GM19023 (cell line): ENCODE measurements around the gene SLC38A2.

Experiments used
- ATAC-seq: cut with Tn5 transposase; IDR thresholded peaks from one replicate; pipeline ENCODE4 v1.9.1; 2021; ENCODE audit warnings: mild to moderate bottlenecking, moderate library complexity; ENCODE audit not compliant: unreplicated experiment

SLC38A2 gene

GRCh38 chr12:46395388-46395787, 22.8 kb upstream of the SLC38A2 start:
- no peak for ATAC-seq

DNA sequence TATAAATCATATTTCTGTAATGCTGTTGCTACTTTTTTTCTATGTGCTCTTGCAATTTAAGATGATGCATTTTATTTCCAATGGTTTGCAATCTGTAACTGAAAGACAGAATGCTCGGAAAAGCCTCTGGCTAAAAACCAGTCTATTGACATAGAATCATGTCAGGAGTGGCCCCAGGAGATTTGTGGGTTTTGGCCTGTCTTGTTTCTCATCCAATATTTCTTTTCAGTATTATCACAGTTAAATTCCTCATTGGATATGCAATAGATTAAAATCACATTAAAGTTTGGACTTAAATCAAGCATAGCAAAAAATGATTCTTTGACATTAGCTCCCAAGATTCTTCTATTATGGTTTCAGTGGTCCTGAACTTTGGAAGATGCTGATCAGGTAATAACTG, 19.1 kb upstream of the SLC38A2 start:
- no peak for ATAC-seq

- ATAC-seq = no peak
Measured at GRCh38 chr12:46390881-46391280, 18.3 kb upstream of the SLC38A2 start.

- ATAC-seq = no peak
Measured at GRCh38 chr12:46390304-46390703, 17.7 kb upstream of the SLC38A2 start.

DNA sequence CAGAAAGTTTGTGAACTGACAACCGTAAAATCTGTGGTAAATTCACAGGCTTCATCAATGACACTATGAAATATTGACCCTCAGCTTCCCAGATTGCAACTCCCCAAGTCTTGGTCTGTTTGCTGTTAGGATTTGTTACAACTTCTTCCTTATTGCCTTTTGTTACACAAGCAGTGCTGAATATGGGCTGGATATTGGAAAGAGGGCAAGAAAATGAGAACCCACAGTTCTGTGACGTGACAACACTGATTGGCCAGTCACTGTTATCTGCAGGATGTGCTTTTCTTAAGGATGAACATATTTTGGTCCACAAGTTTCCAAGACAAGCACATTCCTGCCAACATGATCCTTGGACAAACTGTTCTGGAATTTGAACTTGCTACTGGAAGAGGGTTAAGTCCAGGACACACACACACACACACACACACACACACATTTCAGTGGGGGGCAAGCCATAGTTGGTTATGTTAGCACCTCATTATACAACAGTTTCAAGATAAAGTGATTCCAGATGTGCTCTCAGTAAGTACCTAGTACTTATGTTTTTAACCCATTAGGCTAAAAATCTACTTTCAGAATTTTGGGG, 16.6 kb upstream of the SLC38A2 start:
- ATAC-seq = no peak

GRCh38 chr12:46388427-46389021, 16.0 kb upstream of the SLC38A2 start:
- ATAC-seq = peak; percentile 51

DNA sequence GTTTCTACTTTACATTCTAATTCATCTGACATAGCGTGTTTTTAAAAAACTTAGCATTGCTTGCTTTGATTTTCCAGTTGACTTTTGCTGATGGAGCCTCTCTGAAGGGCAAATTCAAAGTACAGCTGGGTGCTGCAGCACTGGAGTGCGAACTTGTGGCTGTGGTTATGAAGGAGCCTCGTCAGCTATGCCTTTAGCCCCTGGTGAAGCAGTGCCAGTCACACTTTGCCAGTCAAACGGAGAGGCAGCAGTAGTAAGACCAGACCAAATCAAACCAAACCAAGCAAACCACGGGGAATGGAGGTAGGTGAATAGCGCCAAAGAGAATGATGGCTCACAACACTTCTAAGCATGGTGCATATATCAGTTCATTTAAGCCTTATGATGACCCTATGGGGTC, 15.1 kb upstream of the SLC38A2 start:
- no peak for ATAC-seq

DNA sequence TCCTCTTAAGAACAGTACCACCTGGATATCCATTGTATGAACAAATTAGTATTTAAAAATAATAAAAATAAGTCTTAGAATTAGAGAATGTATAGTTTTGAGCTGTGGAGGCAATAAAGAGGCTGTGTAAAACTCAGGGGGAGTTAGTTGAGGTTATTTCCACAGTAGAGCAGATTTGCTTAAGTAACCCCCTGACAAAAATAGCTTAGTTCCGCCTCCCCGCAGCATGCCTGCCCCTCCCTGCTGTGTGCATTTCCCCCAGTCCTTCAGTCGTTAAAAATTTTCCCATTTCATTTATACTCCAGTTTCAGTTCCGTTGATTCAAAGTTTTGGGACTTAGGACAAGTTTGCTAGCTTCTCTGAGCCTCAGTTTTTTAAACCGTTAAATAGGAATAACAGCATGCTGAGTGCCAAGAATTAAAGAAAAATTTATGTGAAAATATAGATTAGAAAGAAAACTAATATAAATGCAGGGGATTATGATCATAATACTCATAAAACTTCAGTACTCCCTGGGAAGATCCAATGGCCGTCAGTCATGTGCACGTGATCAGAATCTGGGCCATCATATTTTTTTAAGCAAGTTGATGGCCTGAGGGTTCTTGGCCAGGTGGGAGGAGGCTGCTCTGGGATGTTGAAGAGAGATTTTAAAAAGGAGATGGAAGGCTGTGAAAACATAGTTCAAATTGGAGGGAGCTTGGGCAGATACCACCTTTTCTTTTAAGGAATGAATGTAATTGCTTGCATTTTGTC, 14.5 kb upstream of the SLC38A2 start:
- no peak for ATAC-seq

DNA sequence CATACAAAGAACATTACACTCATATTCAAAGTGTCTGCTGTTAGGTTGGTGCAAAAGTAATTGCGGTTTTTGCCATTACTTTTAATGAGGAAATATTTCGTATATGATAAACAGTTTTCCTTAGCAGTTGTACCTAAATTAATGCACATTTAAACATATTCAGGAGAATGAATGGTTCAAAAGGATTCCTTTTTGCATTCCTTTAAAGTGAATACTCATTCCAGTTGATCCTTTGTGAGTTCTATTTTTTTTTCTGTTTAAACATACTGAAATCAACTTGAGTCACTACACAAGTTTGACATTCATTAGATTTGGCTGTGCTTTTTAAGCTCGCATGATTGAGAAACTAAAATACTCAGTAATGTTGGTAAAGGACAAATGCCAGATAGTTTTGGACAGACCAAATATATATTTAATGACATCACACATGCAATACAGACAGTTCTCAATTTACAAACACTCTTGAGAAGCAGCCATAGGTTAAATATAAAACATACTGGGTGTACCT, 13.8 kb upstream of the SLC38A2 start:
- no peak for ATAC-seq

DNA sequence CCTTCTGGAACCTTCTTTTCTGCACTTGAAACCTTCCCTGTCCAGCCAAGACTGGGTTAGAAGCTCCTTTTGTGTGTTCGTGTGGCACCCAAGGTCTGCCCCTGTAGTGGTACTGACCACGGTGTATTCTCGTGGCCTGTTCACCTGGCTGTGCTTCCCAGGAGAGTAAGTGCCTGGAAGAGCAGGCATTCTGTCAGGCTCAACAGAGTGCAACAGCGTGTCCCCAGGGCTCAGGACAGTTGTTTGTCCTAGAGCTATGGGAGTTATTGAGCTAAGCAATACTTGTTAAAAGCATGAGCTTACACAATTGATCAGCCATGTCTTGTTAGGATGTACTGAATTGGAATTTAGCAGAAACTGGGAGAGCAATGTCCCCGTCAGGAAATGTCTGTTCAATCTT, 12.9 kb upstream of the SLC38A2 start:
- ATAC-seq = no peak

DNA sequence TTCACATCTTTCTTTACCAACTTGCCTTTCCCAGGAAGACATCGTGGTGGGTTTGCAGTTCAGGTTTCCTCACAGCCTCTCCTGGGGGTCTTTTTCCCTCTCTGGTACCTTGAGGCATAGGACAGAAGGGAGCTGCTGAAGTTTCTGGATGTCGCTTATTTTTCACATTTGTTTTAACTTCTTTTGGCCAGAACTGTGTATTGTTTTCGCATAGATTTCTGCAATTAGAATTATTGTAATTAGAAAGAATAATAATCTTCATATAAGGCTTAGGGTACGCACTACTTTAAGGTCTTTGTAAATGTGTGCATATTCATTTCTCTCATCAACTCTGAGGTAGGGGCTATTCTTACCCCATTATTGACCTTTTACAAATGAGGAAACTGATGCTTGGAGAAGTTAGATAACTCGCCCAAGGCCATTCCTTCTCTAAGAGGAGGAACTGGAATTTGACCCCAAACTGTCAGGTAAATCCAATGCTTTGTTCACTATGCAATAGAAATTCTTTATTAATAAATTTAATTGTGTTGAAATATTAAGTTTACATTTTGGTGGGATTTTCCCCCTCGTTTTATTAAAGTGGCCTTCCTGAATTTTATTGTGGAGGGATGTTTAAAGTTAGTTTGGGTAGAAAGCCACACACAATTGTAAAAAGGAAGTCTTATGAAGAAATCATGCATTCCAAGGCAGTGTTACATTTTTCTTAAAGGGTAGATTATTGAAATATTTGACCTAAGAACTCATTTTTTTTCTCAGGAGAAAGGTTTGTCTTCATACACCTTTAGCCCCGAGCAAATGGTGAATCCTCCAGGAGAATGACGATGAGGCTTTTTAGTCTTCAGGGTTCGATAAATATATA, 12.1 kb upstream of the SLC38A2 start:
- no peak for ATAC-seq

DNA sequence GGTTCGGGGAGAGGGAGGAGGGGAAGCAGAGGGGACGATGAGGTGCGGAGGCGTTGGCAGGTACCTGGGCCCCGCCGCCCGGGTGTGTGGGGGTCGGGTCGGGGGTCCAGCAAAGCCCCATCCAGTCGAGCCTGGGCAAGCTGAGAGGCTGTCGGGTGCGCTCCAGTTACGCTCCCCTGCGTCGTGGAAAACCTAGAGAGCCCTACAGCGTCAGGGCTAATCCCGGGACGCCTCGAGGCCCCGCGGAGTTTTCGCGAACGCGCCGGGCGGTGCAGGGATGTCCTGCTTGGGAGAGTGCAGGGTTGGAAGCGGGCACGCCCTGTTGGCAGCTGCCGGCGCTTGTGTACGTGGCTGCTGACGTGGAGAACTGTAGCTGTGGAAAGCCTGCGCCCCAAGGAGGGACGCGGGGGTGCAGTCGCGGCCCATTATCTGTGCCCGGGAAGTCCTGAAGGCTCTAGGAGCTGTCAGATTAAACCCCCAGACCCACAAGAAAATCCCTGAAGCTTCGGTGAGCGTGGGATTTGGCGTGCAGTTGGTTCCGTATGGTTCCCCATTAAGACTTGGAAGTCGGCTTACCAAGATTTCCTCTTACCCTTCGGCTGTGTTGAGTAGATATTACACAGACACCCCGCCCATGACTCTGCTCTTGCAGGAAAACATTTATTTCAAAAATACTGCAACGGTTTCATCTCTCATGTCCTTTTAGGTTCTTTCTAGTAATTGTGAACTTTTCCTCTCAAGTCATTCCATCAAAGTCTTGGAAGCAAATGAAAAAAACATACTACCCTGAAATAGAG, 11.3 kb upstream of the SLC38A2 start:
- peak; percentile 50 for ATAC-seq

DNA sequence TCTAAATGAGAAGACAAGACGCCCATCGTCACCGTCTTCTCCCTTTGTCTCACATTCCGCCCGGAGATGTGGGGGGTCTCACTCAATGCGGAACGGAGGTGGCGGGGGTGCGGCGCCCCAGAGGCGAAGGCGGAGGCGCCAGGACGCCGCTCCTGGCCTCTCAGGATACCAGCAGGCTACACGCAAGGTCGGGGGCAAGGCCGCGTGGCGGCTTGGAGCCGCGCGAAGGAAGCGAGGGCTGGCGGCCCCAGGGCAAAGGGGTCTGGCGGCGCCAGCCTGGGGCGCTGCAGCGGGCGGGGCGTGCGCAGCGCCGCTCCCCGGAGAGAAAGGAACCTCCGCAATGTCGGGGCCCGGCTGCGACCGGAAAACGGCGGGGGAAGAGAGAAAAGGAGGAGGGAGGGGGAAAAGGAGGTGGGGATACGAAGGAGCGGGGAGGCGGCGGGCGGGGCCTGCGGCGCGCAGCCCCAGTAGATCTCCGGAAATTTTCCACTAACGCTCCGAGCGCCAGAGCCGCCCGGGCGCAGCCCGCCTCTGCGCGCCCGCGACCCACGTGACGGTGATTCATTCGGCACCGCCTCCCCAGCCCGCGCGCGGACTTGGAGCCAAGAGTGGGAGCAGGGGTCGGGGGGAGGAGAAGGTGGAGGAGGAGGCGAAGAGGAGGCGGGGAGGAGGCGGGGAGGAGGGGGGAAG, 10.5 kb upstream of the SLC38A2 start:
- peak; percentile 79 for ATAC-seq

GRCh38 chr12:46382408-46382963, 9.9 kb upstream of the SLC38A2 start:
- ATAC-seq = no peak

GRCh38 chr12:46380881-46381280, 8.3 kb upstream of the SLC38A2 start:
- no peak for ATAC-seq

- no peak for ATAC-seq
Measured at GRCh38 chr12:46380022-46380796, 7.6 kb upstream of the SLC38A2 start.

- ATAC-seq = no peak
Measured at GRCh38 chr12:46379352-46379751, 6.8 kb upstream of the SLC38A2 start.

DNA sequence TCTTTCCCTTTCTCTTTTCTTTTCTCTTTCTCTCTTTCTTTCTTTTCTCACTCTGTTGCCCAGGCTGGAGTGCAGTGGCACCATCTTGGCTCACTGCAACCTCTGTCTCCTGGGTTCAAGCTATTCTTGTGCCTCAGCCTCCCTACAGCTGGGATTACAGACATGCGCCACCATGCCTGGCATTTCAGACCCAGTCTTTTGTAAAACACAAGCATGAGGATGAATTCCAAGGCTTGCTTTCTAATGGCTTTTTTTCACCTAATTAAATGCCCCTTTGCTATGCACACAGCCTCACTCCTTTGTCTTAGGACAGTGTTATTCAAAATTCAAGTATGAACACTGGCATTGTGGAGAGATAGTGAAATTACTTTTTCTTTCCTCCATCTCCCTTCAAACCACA, 6.0 kb upstream of the SLC38A2 start:
- ATAC-seq = no peak

- no peak for ATAC-seq
Measured at GRCh38 chr12:46377678-46378077, 5.1 kb upstream of the SLC38A2 start.
